T-helper 1 cell treated with Interleukin-12 subunit alpha and Interleukin-12 subunit beta and Interleukin-4 antibody, amounts not matched to agents 30 ng/mL and 1 ng/mL, for 36 hours (primary cell): ENCODE measurements around the gene LRRC75B. TPM values are rescaled to one million over a fixed set of nuclear protein-coding genes. Genes with fewer than 3 reads are reported as not detected.

Source experiments
- total RNA-seq: library from RNA; stranded (reverse); gene quantifications from 2 replicates; pipeline ENCODE4 v1.2.3, GENCODE V29; 2022

LRRC75B gene
- total RNA-seq, 1 donor from 2014 or later = 1.8 TPM

Other genes starting within 250 kb of the LRRC75B start
- 19.7 and 22.2 TPM in 2 replicates for gene ADORA2A, start 165.5 kb downstream of the LRRC75B start, total RNA-seq
- gene UPB1, start 97.7 kb downstream of the LRRC75B start, total RNA-seq = 0.34 and 0.68 TPM in 2 replicates
- 128 and 144 TPM in 2 replicates for gene GUCD1, start 37.9 kb downstream of the LRRC75B start, total RNA-seq
- gene SNRPD3, start 37.1 kb downstream of the LRRC75B start, total RNA-seq = 99.9 and 106 TPM in 2 replicates
- 151 and 164 TPM in 2 replicates for gene GGT1, start 10.1 kb upstream of the LRRC75B start, total RNA-seq
- not detected in 2 replicates for gene PIWIL3, start 181.6 kb upstream of the LRRC75B start, total RNA-seq
- gene SGSM1, start 213.1 kb upstream of the LRRC75B start, total RNA-seq = 0.15 and 0.42 TPM in 2 replicates